PC-9 (cell line): ENCODE results near the gene IPPK. TPM values are rescaled to one million over a fixed set of nuclear protein-coding genes. Genes with fewer than 3 reads are reported as not detected.

ENCODE experiments used
- BruUV-seq: library from RNA; stranded (reverse); fragments of 400-500 nt; replicated peaks from 2 replicates; lab custom pipeline; 2021; lab: Mats Ljungman, UMichigan
- CTCF ChIA-PET: fragments of 300-600 bp; sonication (Branson Sonifier 250); formaldehyde crosslinking; loops from one replicate; lab custom pipeline; 2022; ENCODE audit warnings: antibody characterized with exemption; lab: Charles Lee
- POLR2A ChIA-PET: fragments of 300-600 bp; sonication (Branson Sonifier 250); formaldehyde crosslinking; loops from one replicate; lab custom pipeline; 2022; ENCODE audit warnings: antibody characterized with exemption; ENCODE audit not compliant: unreplicated experiment; lab: Charles Lee
- DNase-seq, 2 experiments: peaks; one replicate each; pipeline versions ENCODE4 v3.0.0 to v3.0.0-alpha.2; 2015 to 2022; ENCODE audit warnings: mixed read lengths in 1 of 2
- H2AFZ ChIP-seq: fragments of 200-600 bp; sonication (generic); 2 replicates; pipeline ENCODE4 v1.8.1; 2017; ENCODE audit warnings: antibody characterized with exemption
- H3F3A ChIP-seq: fragments of 200-600 bp; sonication (generic); 2 replicates; pipeline ENCODE4 v1.8.1; 2017; ENCODE audit warnings: antibody characterized with exemption, mild to moderate bottlenecking, low read depth; ENCODE audit not compliant: insufficient read depth
- H3K27ac ChIP-seq: fragments of 200-600 bp; sonication (generic); 2 replicates; pipeline ENCODE4 v1.6.1; 2016; ENCODE audit warnings: mixed run types
- H3K27me3 ChIP-seq: fragments of 200-600 bp; sonication (generic); 2 replicates; pipeline ENCODE4 v1.6.1; 2016; ENCODE audit warnings: low read depth, mixed run types; ENCODE audit not compliant: insufficient read depth
- H3K36me3 ChIP-seq: fragments of 200-600 bp; sonication (generic); 2 replicates; pipeline ENCODE4 v1.6.1; 2016; ENCODE audit warnings: low read depth, mixed run types
- H3K4me1 ChIP-seq: fragments of 200-600 bp; sonication (generic); replicated peaks from 2 replicates; pipeline ENCODE4 v1.6.1; 2016; ENCODE audit warnings: mixed run types; ENCODE audit not compliant: insufficient read depth
- H3K4me2 ChIP-seq: fragments of 200-600 bp; sonication (generic); 2 replicates; pipeline ENCODE4 v1.6.1; 2017; ENCODE audit warnings: mixed run types
- H3K4me3 ChIP-seq: fragments of 200-600 bp; sonication (generic); 2 replicates; pipeline ENCODE4 v1.6.1; 2016; ENCODE audit warnings: mixed run types
- H3K79me2 ChIP-seq: fragments of 200-600 bp; sonication (generic); 2 replicates; pipeline ENCODE4 v1.6.1; 2017; ENCODE audit warnings: low read depth, mixed run types
- H3K9me2 ChIP-seq: fragments of 200-600 bp; sonication (generic); 2 replicates; pipeline ENCODE4 v1.8.1; 2017; ENCODE audit warnings: mild to moderate bottlenecking; ENCODE audit not compliant: insufficient read depth
- H3K9me3 ChIP-seq: fragments of 200-600 bp; sonication (generic); 2 replicates; pipeline ENCODE4 v1.8.1; 2016; ENCODE audit warnings: low read depth; ENCODE audit not compliant: insufficient read depth
- H4K20me1 ChIP-seq: fragments of 200-600 bp; sonication (generic); 2 replicates; pipeline ENCODE4 v1.8.1; 2017; ENCODE audit not compliant: insufficient read depth
- CTCF ChIP-seq: fragments of 200-600 bp; sonication (generic); conservative IDR thresholded peaks from 2 replicates; pipeline ENCODE4 v1.6.1; 2017; ENCODE audit warnings: mixed run types, antibody characterized with exemption, mild to moderate bottlenecking, moderate library complexity
- EZH2 ChIP-seq: fragments of 200-600 bp; sonication (generic); IDR thresholded peaks from 2 replicates; pipeline ENCODE4 v1.8.0; 2017; ENCODE audit warnings: antibody characterized with exemption, low read depth
- intact Hi-C: fragments of 100-400 bp; cut with micrococcal nuclease; formaldehyde crosslinking; loops from one replicate; pipeline ENCODE4 v1.10.0; 2022; ENCODE audit not compliant: unreplicated experiment
- total RNA-seq: library from RNA; stranded (reverse); gene quantifications from 2 replicates; pipeline ENCODE4 v1.2.3, GENCODE V29; 2021

Gene IPPK
- total RNA-seq, 1 experiment from 2014 or later: 12.3 TPM

- Histone ChIP-seq H3K4me3 (no peak overlapping the region), H3K79me2 (no peaks in the 10 kb centered on the region), H2AFZ (no peak overlapping the region), H3K4me2 (no peak overlapping the region), H3K9me3 (no peaks in the 10 kb centered on the region), H3K27ac (no peak overlapping the region), H3K27me3 (no peaks in the 10 kb centered on the region), H3K9me2 (no peaks in the 10 kb centered on the region), H3K4me1 (no peaks in the 10 kb centered on the region), H3K36me3 (peaks cover 10% of the 10 kb centered on the region; the same call in 1 of the 2 replicates), H4K20me1 (no peaks in the 10 kb centered on the region), H3F3A (no peaks in the 10 kb centered on the region)
- CTCF ChIA-PET: interaction anchor here (0.6 kb wide), 1 partner anchor 27 kb away, joined by 4 read pairs; no protein-coding TSS in a partner anchor
- POLR2A ChIA-PET: no interaction called here
- no peak for TF ChIP-seq EZH2
- TF ChIP-seq CTCF: no peak
- BruUV-seq: no TSS peak
- no peak for DNase-seq
- intact Hi-C loops: loop anchor here (1.0 kb wide), 2 partner anchors 50 to 75 kb away; no protein-coding TSS in a partner anchor
Measured at GRCh38 chr9:92715488-92716231, 45.7 kb upstream of the IPPK start.

- Histone ChIP-seq H3K36me3 (peaks cover 10% of the 10 kb centered on the region; the same call in 1 of the 2 replicates), H3K79me2 (no peaks in the 10 kb centered on the region), H3K9me2 (no peaks in the 10 kb centered on the region), H3K4me1 (no peaks in the 10 kb centered on the region), H4K20me1 (no peaks in the 10 kb centered on the region), H3K9me3 (no peaks in the 10 kb centered on the region), H3K27ac (no peak overlapping the region), H3F3A (no peaks in the 10 kb centered on the region), H3K4me2 (no peak overlapping the region), H2AFZ (no peak overlapping the region), H3K27me3 (no peaks in the 10 kb centered on the region), H3K4me3 (no peak overlapping the region)
- TF ChIP-seq EZH2: no peak
- TF ChIP-seq CTCF: no peak
- intact Hi-C loops: no loop called here
- ChIA-PET POLR2A (no interaction called here), CTCF (interaction anchor here (0.6 kb wide), 1 partner anchor 26 kb away, joined by 4 read pairs; no protein-coding TSS in a partner anchor)
- DNase-seq: no peak
- BruUV-seq: no TSS peak
Measured at GRCh38 chr9:92714787-92715487, 45.0 kb upstream of the IPPK start.

GRCh38 chr9:92714016-92714415 lies 44.1 kb upstream of the IPPK start:
- H2AFZ ChIP-seq: no peak overlapping the region
- ChIA-PET POLR2A (no interaction called here), CTCF (interaction anchor here (0.6 kb wide), 1 partner anchor 75 kb away, joined by 3 read pairs; no protein-coding TSS in a partner anchor)
- no peaks in the 10 kb centered on the region for H3K27me3 ChIP-seq
- no peaks in the 10 kb centered on the region for H3K4me1 ChIP-seq
- no peaks in the 10 kb centered on the region for H3K9me3 ChIP-seq
- H3K36me3 ChIP-seq: peaks cover 10% of the 10 kb centered on the region; the same call in 1 of the 2 replicates
- H4K20me1 ChIP-seq: no peaks in the 10 kb centered on the region
- H3K79me2 ChIP-seq: no peaks in the 10 kb centered on the region
- no peak overlapping the region for H3K27ac ChIP-seq
- no peak for DNase-seq
- BruUV-seq: no TSS peak
- H3K4me2 ChIP-seq: no peak overlapping the region
- intact Hi-C loops: no loop called here
- H3K4me3 ChIP-seq: no peak overlapping the region
- no peaks in the 10 kb centered on the region for H3F3A ChIP-seq
- no peaks in the 10 kb centered on the region for H3K9me2 ChIP-seq
- no peak for TF ChIP-seq EZH2
- no peak for TF ChIP-seq CTCF
